HepG2 (cell line): ENCODE measurements around the gene ATG13. TPM values are rescaled to one million over a fixed set of nuclear protein-coding genes. Genes with fewer than 3 reads are reported as not detected.

Experiments
- CEBPB ChIP-seq: IDR thresholded peaks from 2 replicates; pipeline ENCODE4 v1.6.1; 2011; ENCODE audit warnings: low read depth, low read length, improper control_type of control experiment, borderline replicate concordance
- CEBPG ChIP-seq: IDR thresholded peaks from 2 replicates; pipeline ENCODE4 v1.6.1; 2016
- CHD4 ChIP-seq: fragments of 200-600 bp; sonication (generic); IDR thresholded peaks from 2 replicates; pipeline ENCODE4 v1.7.0; 2017; ENCODE audit warnings: mild to moderate bottlenecking, low read length, borderline replicate concordance
- CREB1 ChIP-seq, 2 experiments: fragments of 450-650 bp in 1 of 2; IDR thresholded peaks; 2 replicates each; pipeline ENCODE4 v1.6.1; 2016 to 2017; ENCODE audit warnings: control low read depth in 1 of 2, mild to moderate bottlenecking in 1 of 2, missing compliant biosample characterization in 1 of 2, missing genetic modification characterization in 1 of 2
- FOSL2 ChIP-seq: sonication (generic); formaldehyde crosslinking; IDR thresholded peaks from 2 replicates; pipeline ENCODE4 v1.4.0; 2020; ENCODE audit warnings: missing genetic modification reagents
- GATAD2A ChIP-seq: IDR thresholded peaks from 2 replicates; pipeline ENCODE4 v1.6.1; 2016
- HCFC1 ChIP-seq: fragments of 150-350 bp; IDR thresholded peaks from 2 replicates; pipeline ENCODE4 v1.6.1; 2014; ENCODE audit warnings: low read depth, low read length
- HNF4A ChIP-seq: sonication (generic); formaldehyde crosslinking; IDR thresholded peaks from 2 replicates; pipeline ENCODE4 v1.4.0; 2020; ENCODE audit warnings: missing genetic modification reagents
- HOXD1 ChIP-seq: sonication (generic); formaldehyde crosslinking; IDR thresholded peaks from 2 replicates; pipeline ENCODE4 v1.5.0; 2020; ENCODE audit warnings: missing genetic modification reagents
- KAT8 ChIP-seq: IDR thresholded peaks from 2 replicates; pipeline ENCODE4 v1.6.1; 2016; ENCODE audit warnings: missing genetic modification reagents, missing compliant biosample characterization
- NR2F1 ChIP-seq, 2 experiments: fragments of 450-650 bp in 1 of 2; formaldehyde crosslinking in 1 of 2; IDR thresholded peaks; 2 replicates each; pipeline versions ENCODE4 v1.5.0 to v1.6.1; 2016 to 2020; ENCODE audit warnings: mild to moderate bottlenecking in 1 of 2, missing compliant biosample characterization in 1 of 2, missing genetic modification reagents in 1 of 2, moderate library complexity in 1 of 2
- RARA ChIP-seq: IDR thresholded peaks from 2 replicates; pipeline ENCODE4 v1.6.1; 2016; ENCODE audit warnings: missing genetic modification reagents, missing compliant biosample characterization
- RFX5 ChIP-seq: IDR thresholded peaks from 2 replicates; pipeline ENCODE4 v1.6.1; 2011; ENCODE audit warnings: low read depth, low read length, improper control_type of control experiment
- SIN3B ChIP-seq: fragments of 150-350 bp; IDR thresholded peaks from 2 replicates; pipeline ENCODE4 v1.6.1; 2014; ENCODE audit warnings: low read length
- ZNF121 ChIP-seq: sonication (generic); formaldehyde crosslinking; IDR thresholded peaks from 2 replicates; pipeline ENCODE4 v1.5.0; 2020; ENCODE audit warnings: mild to moderate bottlenecking, missing genetic modification reagents
- ZNF230 ChIP-seq: sonication (generic); formaldehyde crosslinking; IDR thresholded peaks from 2 replicates; pipeline ENCODE4 v1.4.0; 2020; ENCODE audit warnings: mild to moderate bottlenecking, missing genetic modification reagents
- ZNF331 ChIP-seq: sonication (generic); formaldehyde crosslinking; IDR thresholded peaks from 2 replicates; pipeline ENCODE4 v1.4.0; 2020; ENCODE audit warnings: missing genetic modification reagents
- ZNF629 ChIP-seq: sonication (generic); formaldehyde crosslinking; conservative IDR thresholded peaks from 2 replicates; pipeline ENCODE4 v1.5.0; 2020; ENCODE audit warnings: missing genetic modification reagents
- ZNF746 ChIP-seq: sonication (generic); formaldehyde crosslinking; IDR thresholded peaks from 2 replicates; pipeline ENCODE4 v1.8.0; 2022; ENCODE audit warnings: mild to moderate bottlenecking, missing genetic modification reagents
- polyA plus RNA-seq, 8 experiments: library from polyadenylated mRNA; depleted of rRNA in 3 of 8; stranded (reverse) in 7 of 8; unstranded in 1 of 8; fragments of >200 nt; fragmentation: Illumina TruSeq in 4 of 8; extraction: Trizol in 4 of 8; gene quantifications; 2 replicates each; pipeline versions ENCODE4 v1.2.1 to v1.2.3, GENCODE V29; 2011 to 2016; ENCODE audit warnings: low read depth in 4 of 8, missing spikeins in 1 of 8, mixed read lengths in 1 of 8; ENCODE audit not compliant: insufficient read depth in 1 of 8
- total RNA-seq, 5 experiments: library from RNA; depleted of rRNA; stranded (reverse); fragments of >200 nt; fragmentation: Illumina TruSeq; extraction: Trizol; gene quantifications; 2 replicates each; pipeline ENCODE4 v1.2.3, GENCODE V29; 2016; ENCODE audit warnings: low read depth in 1 of 5

The ATG13 gene
- total and polyA plus RNA-seq, 2 of the 13 experiments (the other 11 are each of a cell fraction or from before 2014, with no cell fraction given): 55.0 to 77.3 TPM

DNA sequence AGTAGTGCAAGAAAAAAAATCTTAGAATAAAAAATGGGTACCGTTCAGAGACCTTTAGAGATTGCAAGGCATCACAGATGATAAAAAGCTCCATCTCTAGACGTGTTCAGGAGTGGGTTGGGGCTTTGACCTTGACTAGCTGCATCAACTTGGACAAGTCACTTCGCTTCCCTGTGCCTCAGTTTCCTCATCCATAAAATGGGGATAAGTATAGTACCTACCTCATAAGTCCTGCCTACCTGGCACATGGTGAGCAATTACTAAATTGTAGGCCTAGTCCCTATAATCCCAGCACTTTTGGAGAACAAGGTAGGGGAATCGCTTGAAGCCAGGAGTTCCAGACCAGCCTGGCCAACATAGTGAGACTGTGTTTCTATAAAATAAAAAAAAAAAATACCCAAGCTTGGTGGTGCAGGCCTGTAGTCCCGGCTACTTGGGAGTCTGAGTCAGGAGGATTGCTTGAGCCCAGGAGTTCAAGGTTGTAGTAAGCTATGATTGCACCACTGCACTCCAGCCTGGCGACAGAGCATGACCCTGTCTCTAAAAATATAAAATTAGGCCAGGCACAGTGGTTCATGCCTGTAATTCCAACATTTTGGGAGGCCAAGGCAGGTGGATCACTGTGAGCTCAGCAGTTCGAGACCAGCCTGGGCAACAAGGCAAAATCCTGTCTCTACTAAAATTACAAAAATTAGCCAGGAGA is 95.7 kb downstream of the ATG13 start (continued):
- TF ChIP-seq CREB1 (IDR thresholded peaks at IDR 0.05) (no peak), CREB1 (CRISPR knock-in tag; IDR thresholded peaks at IDR 0.05) (no peak), HOXD1 (CRISPR knock-in tag) (no peak), ZNF230 (CRISPR knock-in tag) (no peak), SIN3B (no peak), CHD4 (peak; percentile 67; the same call in 1 of the 2 replicates), HCFC1 (no peak), ZNF121 (peak; percentile 29; the same call in 1 of the 2 replicates), GATAD2A (CRISPR knock-in tag) (0 out of 2 replicates have a peak, but pooled peaks have one; percentile 12), RFX5 (no peak), ZNF629 (CRISPR knock-in tag) (peak; percentile 93), CEBPB (peak; percentile 56; the same call in 1 of the 2 replicates), ZNF746 (CRISPR knock-in tag) (no peak), KAT8 (CRISPR knock-in tag) (no peak), FOSL2 (CRISPR knock-in tag) (peak; percentile 33; the same call in 1 of the 2 replicates), RARA (CRISPR knock-in tag) (peak; percentile 70), ZNF331 (no peak), HNF4A (CRISPR knock-in tag) (0 out of 2 replicates have a peak, but pooled peaks have one; percentile 28), CEBPG (CRISPR knock-in tag) (0 out of 2 replicates have a peak, but pooled peaks have one; percentile 14), NR2F1 (CRISPR knock-in tag; IDR thresholded peaks at IDR 0.05) (0 out of 4 replicates have a peak, but pooled peaks of 1 of the 2 experiments have one; percentile 18)
